ENCODE results near the gene EHMT2. TPM values are rescaled to one million over a fixed set of nuclear protein-coding genes. Genes with fewer than 3 reads are reported as not detected.

Gene EHMT2
- total and polyA plus RNA-seq, 12 donors, result 6.4 to 21.7 (median 14.2) TPM

DNA sequence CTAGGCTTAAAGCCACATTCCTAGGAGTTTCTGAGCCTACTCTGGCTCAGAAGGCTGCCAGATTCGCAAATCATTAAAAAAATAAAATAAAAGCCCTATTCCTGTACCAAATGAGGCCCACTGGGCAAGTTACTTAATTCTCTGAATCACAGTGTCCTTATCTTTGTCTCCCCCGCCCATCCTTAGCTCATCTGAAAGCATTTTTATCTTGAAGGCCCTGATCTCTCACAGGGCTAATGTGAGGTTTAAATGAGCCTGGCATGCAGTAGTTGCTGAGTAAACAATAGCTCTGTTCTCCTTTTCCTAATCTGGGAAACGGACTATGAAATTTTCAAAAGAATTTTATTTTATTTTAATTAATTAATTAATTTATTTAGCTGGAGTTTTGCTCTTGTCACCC, 6.5 kb upstream of the EHMT2 start:
- Histone ChIP-seq H3K27ac (no peak overlapping the region), H3K9me3 (no peaks in the 10 kb centered on the region), H3K27me3 (no peaks in the 10 kb centered on the region), H3K36me3 (no peaks in the 10 kb centered on the region), H3K4me1 (peaks cover 3 to 41% (median 19%) of the 10 kb centered on the region in 9 donors), H3K4me3 (no peak overlapping the region)
- intact Hi-C loops (cut with DNase I), result loop anchor here in 8 of 10 donors (2.0 to 10.0 kb wide), 5 partner anchors 41 to 357 kb away; partner anchors contain the start of genes NELFE (in 5 of the 8), SKIC2 (in 5 of the 8), ATP6V1G2 (in 1 of the 8) and NEU1 (in 1 of the 8)
- DNase-seq, result no peak
- WGBS, 2 donors, result 80 to 81% methylated on average over 3 of the region's 3 CpGs
- no peak for TF ChIP-seq CTCF (IDR thresholded peaks at IDR 0.05)
- no peak for ATAC-seq

DNA sequence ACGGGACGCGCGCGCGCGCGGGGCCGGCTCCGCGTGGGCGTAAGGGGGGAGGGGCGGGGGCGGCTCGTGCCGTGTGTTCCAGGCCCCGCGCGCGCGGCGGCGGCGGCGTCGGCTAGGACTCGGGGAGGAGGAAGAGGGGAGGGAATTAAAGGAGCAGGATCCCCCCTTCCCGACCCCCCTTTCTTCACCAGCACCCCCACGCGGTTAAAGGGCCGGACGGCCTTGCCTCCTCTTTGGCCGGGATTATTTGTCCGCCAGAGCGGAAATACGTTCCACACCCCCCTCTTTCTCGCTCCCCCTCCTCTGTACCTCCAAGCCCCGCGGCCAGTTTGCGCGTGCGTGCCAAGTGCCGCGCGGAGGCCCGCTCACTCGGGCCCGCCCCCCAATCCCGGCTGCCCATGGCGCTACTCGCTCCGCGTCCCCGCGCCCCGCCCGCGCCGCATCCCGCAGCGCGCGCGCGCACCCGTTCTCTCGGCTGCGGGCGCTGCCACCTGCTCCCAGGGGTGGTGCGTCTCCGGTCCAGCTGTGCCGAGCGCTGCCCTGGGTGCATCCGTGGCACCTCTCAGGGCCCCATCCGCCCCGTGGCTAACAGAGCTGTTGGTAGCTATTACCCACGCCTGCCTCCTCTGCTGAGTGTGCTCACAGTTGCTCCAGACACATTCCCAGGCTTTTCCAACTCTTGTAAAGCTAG, 4.6 kb upstream of the EHMT2 start, which contains the start of gene ZBTB12:
Gene ZBTB12 (minus strand): TSS at position 134 of the 691 bp plus-strand sequence. CDS start 781 bp downstream, outside the sequence.
- no peak for TF ChIP-seq CTCF (IDR thresholded peaks at IDR 0.05)
- H3K4me3 ChIP-seq, result peak within 1 kb of the TSS; percentile 42 to 84 (median 64)
- H3K4me1 ChIP-seq, result peaks cover 3 to 46% (median 28%) of the 10 kb centered on the region in 9 donors
- intact Hi-C loops (cut with DNase I), result loop anchor here in 8 of 10 donors (2.0 to 10.0 kb wide), 5 partner anchors 39 to 355 kb away; partner anchors contain the start of genes NELFE (in 5 of the 8), SKIC2 (in 5 of the 8), ATP6V1G2 (in 1 of the 8) and NEU1 (in 1 of the 8)
- ATAC-seq (peak; percentile 81 to 87 (median 85)), DNase-seq (peak; percentile 90 to 91)
- H3K36me3 ChIP-seq, result no peaks in the 10 kb centered on the region
- 0 to 1% methylated on average over 57 to 69 of the region's 77 CpGs for WGBS, 2 donors
- peak within 1 kb of the TSS; percentile 65 to 92 (median 85) for H3K27ac ChIP-seq
- no peaks in the 10 kb centered on the region for H3K27me3 ChIP-seq
- no peaks in the 10 kb centered on the region for H3K9me3 ChIP-seq

GRCh38 chr6:31901415-31901952, 4.0 kb upstream of the EHMT2 start:
- no peak for TF ChIP-seq CTCF (IDR thresholded peaks at IDR 0.05)
- peak overlapping the region; percentile 65 to 92 (median 85) for H3K27ac ChIP-seq
- WGBS, 2 donors, result 0 to 1% methylated on average over 32 to 45 of the region's 45 CpGs
- intact Hi-C loops (cut with DNase I), result loop anchor here in 8 of 10 donors (5.0 to 10.0 kb wide), 4 partner anchors 51 to 354 kb away; partner anchors contain the start of genes NELFE (in 5 of the 8), SKIC2 (in 5 of the 8), ATP6V1G2 (in 1 of the 8) and NFKBIL1 (in 1 of the 8)
- ATAC-seq (peak; percentile 22 to 41 (median 34)), DNase-seq (peak; percentile 66 to 69)
- no peaks in the 10 kb centered on the region for H3K27me3 ChIP-seq
- H3K4me3 ChIP-seq, result peak overlapping the region; percentile 42 to 84 (median 64)
- peaks cover 0 to under 1% (median 0%) of the 10 kb centered on the region in 9 donors for H3K36me3 ChIP-seq
- H3K4me1 ChIP-seq, result peaks cover 3 to 48% (median 34%) of the 10 kb centered on the region in 9 donors
- H3K9me3 ChIP-seq, result no peaks in the 10 kb centered on the region

GRCh38 chr6:31900917-31901414, 3.5 kb upstream of the EHMT2 start:
- 31 to 39% methylated on average over 29 of the region's 29 CpGs for WGBS, 2 donors
- DNase-seq (no peak), ATAC-seq (peak in 1 of 8 donors; percentile 2)
- Histone ChIP-seq H3K27ac (peak overlapping the region; percentile 65 to 92 (median 85)), H3K9me3 (no peaks in the 10 kb centered on the region), H3K4me1 (peaks cover 3 to 52% (median 38%) of the 10 kb centered on the region in 9 donors), H3K27me3 (no peaks in the 10 kb centered on the region), H3K36me3 (peaks cover 0 to 6% (median 0%) of the 10 kb centered on the region in 9 donors), H3K4me3 (peak overlapping the region in 9 of 10 donors; percentile 49 to 84 (median 65))
- no peak for TF ChIP-seq CTCF (IDR thresholded peaks at IDR 0.05)
- intact Hi-C loops (cut with DNase I), result loop anchor here in 8 of 10 donors (5.0 to 10.0 kb wide), 4 partner anchors 51 to 354 kb away; partner anchors contain the start of genes NELFE (in 5 of the 8), SKIC2 (in 5 of the 8), ATP6V1G2 (in 1 of the 8) and NFKBIL1 (in 1 of the 8)
